ENCODE data around the gene SLC25A41. TPM values are rescaled to one million over a fixed set of nuclear protein-coding genes. Genes with fewer than 3 reads are reported as not detected.

SLC25A41 gene
- total and polyA plus RNA-seq, 2 of the 13 experiments (the other 11 are each of a cell fraction or from before 2014, with no cell fraction given), result 0.33 to 0.95 TPM

GRCh38 chr19:6483235-6483634 lies 49.7 kb upstream of the SLC25A41 start:
- no peak for FAIRE-seq
- no peaks in the 10 kb centered on the region for H4K20me1 ChIP-seq (ENCODE audit: insufficient read depth, low read length)
- no peaks in the 10 kb centered on the region for H3K36me3 ChIP-seq (replicated peaks in 1 of 2; ENCODE audit: control insufficient read depth in 1 of 2, insufficient read depth in 2 of 2, low read length in 2 of 2)
- no peak overlapping the region for H3K4me3 ChIP-seq (replicated peaks in 1 of 3; ENCODE audit: insufficient read depth in 1 of 3, low read depth in 2 of 3, low read length in 3 of 3)
- 12% methylated on average over 3 of the region's 3 CpGs for WGBS (ENCODE audit: low lambda C conversion rate)
- BruUV-seq (replicated peaks), result no TSS peak
- no peak overlapping the region for H3K4me2 ChIP-seq (ENCODE audit: low read depth, low read length)
- ChIA-PET CTCF (ENCODE audit: low intra/inter-chr PET ratio, low total read pairs) (no interaction called here), POLR2A (no interaction called here)
- H3K27ac ChIP-seq (ENCODE audit: extremely low read length, insufficient read depth, low read length), result no peak overlapping the region
- in situ Hi-C loops (cut with HindIII; ENCODE audit: extremely low pct_ligation_motif_present, low pct_unique_long_range_greater_than_20kb), result no loop called here
- DNase-seq (ENCODE audit: low spot score), result no peak
- no peaks in the 10 kb centered on the region for H3K9me3 ChIP-seq (ENCODE audit: low read length)
- peaks cover 2 to 16% of the 10 kb centered on the region in 2 experiments; a peak in 3 of 5 replicates for H3K27me3 ChIP-seq (ENCODE audit: control insufficient read depth in 1 of 2, insufficient read depth in 2 of 2, low read length in 2 of 2)
- no peak for TF ChIP-seq KLF6 (CRISPR knock-in tag; IDR thresholded peaks at IDR 0.05)
- no peak for TF ChIP-seq ZNF83 (CRISPR knock-in tag; IDR thresholded peaks at IDR 0.05; ENCODE audit: borderline replicate concordance)
- no peak for TF ChIP-seq MBD4 (IDR thresholded peaks at IDR 0.05; ENCODE audit: borderline replicate concordance, low read length)
- no peak for TF ChIP-seq ZNF782 (CRISPR knock-in tag; IDR thresholded peaks at IDR 0.05; ENCODE audit: borderline replicate concordance)
- no peak for TF ChIP-seq ZNF451 (CRISPR knock-in tag; IDR thresholded peaks at IDR 0.05)
- TF ChIP-seq ZNF75D (CRISPR knock-in tag; IDR thresholded peaks at IDR 0.05; ENCODE audit: borderline replicate concordance), result no peak
- TF ChIP-seq ELF3 (CRISPR knock-in tag; IDR thresholded peaks at IDR 0.05), result no peak
- no peak for TF ChIP-seq ZBTB21 (CRISPR knock-in tag; IDR thresholded peaks at IDR 0.05)
- no peak for TF ChIP-seq ZNF383 (CRISPR knock-in tag; IDR thresholded peaks at IDR 0.05; ENCODE audit: borderline replicate concordance)
- TF ChIP-seq SIN3A (IDR thresholded peaks at IDR 0.05; ENCODE audit: borderline replicate concordance, low read depth, low read length), result no peak
- no peak for TF ChIP-seq HNRNPL (IDR thresholded peaks at IDR 0.05; ENCODE audit: low read depth, low read length)
- TF ChIP-seq ZNF276 (CRISPR knock-in tag; IDR thresholded peaks at IDR 0.05; ENCODE audit: low read depth), result no peak
- intact Hi-C loops (cut with micrococcal nuclease; ENCODE audit: unreplicated experiment), result loop anchor here (10.0 kb wide), 1 partner anchor 382 kb away; no protein-coding TSS in a partner anchor
- no peaks in the 10 kb centered on the region for H3K79me2 ChIP-seq (ENCODE audit: insufficient read depth, low read length)
- H2AFZ ChIP-seq (ENCODE audit: low read length), result no peak overlapping the region
- H3K4me1 ChIP-seq (ENCODE audit: insufficient read depth, low read length), result peaks cover 18% of the 10 kb centered on the region
- ATAC-seq, result no peak
- H3K9ac ChIP-seq (ENCODE audit: insufficient read depth, low read depth, low read length), result no peak overlapping the region

Data from HepG2 (cell line).